ENCODE measurements around the gene LKAAEAR1. TPM values are rescaled to one million over a fixed set of nuclear protein-coding genes. Genes with fewer than 3 reads are reported as not detected.

Gene LKAAEAR1
- total RNA-seq, 2 donors from 2014 or later = 10.2 TPM; not detected in 1

DNA sequence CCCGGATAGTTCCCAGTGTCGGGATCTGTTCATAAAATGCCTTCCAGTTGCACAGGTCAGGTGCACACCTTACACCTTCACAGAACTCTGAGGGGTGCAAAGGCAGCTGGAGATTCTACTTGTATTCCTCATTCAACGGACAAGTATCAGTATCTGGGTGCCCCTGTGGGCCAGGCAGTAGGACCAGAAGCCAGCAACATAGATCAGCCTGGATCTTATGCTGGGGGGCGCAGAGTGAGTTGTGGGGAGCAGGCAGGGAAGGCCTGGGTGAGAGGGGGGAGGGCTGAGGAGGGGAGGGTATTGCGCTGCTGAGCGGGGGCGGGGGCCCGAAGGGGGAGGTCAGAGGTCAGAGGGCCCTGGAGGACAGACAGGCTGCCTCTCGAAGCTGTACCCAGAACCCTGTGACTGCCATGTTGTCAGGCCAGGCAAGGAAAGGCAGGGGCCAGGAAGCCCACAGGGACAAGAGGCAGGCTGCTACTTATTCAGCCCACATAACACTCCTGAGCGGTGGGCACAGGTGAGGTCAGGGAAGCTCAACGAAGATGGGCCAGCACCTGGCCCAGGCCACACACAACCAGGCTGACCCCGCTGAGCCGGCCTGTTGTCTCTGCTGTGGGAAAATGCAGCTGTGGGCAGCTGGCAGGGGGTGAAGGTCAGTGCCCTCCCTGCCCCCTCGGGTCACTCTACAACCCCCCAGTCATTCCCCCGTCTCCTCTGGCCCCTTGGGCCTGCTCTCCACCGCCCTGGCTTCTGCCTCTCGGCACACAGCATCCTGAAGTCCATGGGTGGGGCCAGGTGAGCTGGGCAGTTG lies 3.2 kb downstream of the LKAAEAR1 start:
- Histone ChIP-seq H3K27ac (no peak overlapping the region), H3K4me3 (no peak overlapping the region)

GRCh38 chr20:64080013-64080812 lies 4.0 kb downstream of the LKAAEAR1 start, which contains the start of gene OPRL1:
Gene OPRL1 (plus strand): TSS chr20:64080082. CDS start chr20:64092721, 12,639 bp downstream.
- TF ChIP-seq CTCF (IDR thresholded peaks at IDR 0.05) (no peak), POLR2A (IDR thresholded peaks at IDR 0.05) (no peak), POLR2AphosphoS5 (IDR thresholded peaks at IDR 0.05) (no peak)

More for the DNA sequence above, 3.2 kb downstream of the LKAAEAR1 start:
- Histone ChIP-seq H3K27me3 (replicated peaks; ENCODE audit: insufficient read depth) (no peaks in the 10 kb centered on the region), H3K4me1 (replicated peaks) (peaks cover 9% of the 10 kb centered on the region), H3K36me3 (no peaks in the 10 kb centered on the region), H3K9me3 (no peaks in the 10 kb centered on the region)
- no peak for TF ChIP-seq POLR2AphosphoS5 (IDR thresholded peaks at IDR 0.05)
- no peak for TF ChIP-seq CTCF (IDR thresholded peaks at IDR 0.05)
- TF ChIP-seq POLR2A (IDR thresholded peaks at IDR 0.05) = no peak
- 82% methylated on average over 17 of the region's 17 CpGs for WGBS
- intact Hi-C loops (cut with DNase I) = no loop called here
- no peak for DNase-seq (ENCODE audit: low spot score)

GRCh38 chr20:64079273-64080012 lies 4.8 kb downstream of the LKAAEAR1 start, which contains the start of gene RGS19:
Gene RGS19 (minus strand): TSS chr20:64079518. CDS start chr20:64076886, 2,632 bp downstream.
- peak; percentile 75 for DNase-seq (ENCODE audit: low spot score)
- Histone ChIP-seq H3K4me1 (replicated peaks) (peaks cover 9% of the 10 kb centered on the region), H3K9me3 (no peaks in the 10 kb centered on the region), H3K36me3 (no peaks in the 10 kb centered on the region), H3K4me3 (peak within 1 kb of the TSS; percentile 57 to 72), H3K27ac (peak within 1 kb of the TSS; percentile 68 to 76), H3K27me3 (replicated peaks; ENCODE audit: insufficient read depth) (no peaks in the 10 kb centered on the region)
- intact Hi-C loops (cut with DNase I) = no loop called here
- TF ChIP-seq POLR2A (IDR thresholded peaks at IDR 0.05) (no peak), POLR2AphosphoS5 (IDR thresholded peaks at IDR 0.05) (no peak), CTCF (IDR thresholded peaks at IDR 0.05) (no peak)
- under 1% methylated on average over 32 of the region's 73 CpGs for WGBS

More at GRCh38 chr20:64080013-64080812, 4.0 kb downstream of the LKAAEAR1 start, which contains the start of gene OPRL1:
- no peaks in the 10 kb centered on the region for H3K9me3 ChIP-seq
- WGBS = 5% methylated on average over 38 of the region's 62 CpGs
- H3K27me3 ChIP-seq (replicated peaks; ENCODE audit: insufficient read depth) = no peaks in the 10 kb centered on the region
- peak within 1 kb of the TSS; percentile 57 to 72 for H3K4me3 ChIP-seq
- H3K27ac ChIP-seq = peak within 1 kb of the TSS; percentile 68 to 76
- H3K4me1 ChIP-seq (replicated peaks) = peaks cover 9% of the 10 kb centered on the region
- intact Hi-C loops (cut with DNase I) = no loop called here
- no peak for DNase-seq (ENCODE audit: low spot score)
- H3K36me3 ChIP-seq = no peaks in the 10 kb centered on the region

GRCh38 chr20:64078934-64079272 lies 5.3 kb downstream of the LKAAEAR1 start:
- intact Hi-C loops (cut with DNase I) = no loop called here
- H3K4me3 ChIP-seq = peak overlapping the region; percentile 57 to 72
- no peaks in the 10 kb centered on the region for H3K9me3 ChIP-seq
- DNase-seq (ENCODE audit: low spot score) = no peak
- peaks cover 9% of the 10 kb centered on the region for H3K4me1 ChIP-seq (replicated peaks)
- H3K27ac ChIP-seq = peak overlapping the region; percentile 68 to 76
- WGBS = 16% methylated on average over 4 of the region's 4 CpGs
- H3K27me3 ChIP-seq (replicated peaks; ENCODE audit: insufficient read depth) = no peaks in the 10 kb centered on the region
- H3K36me3 ChIP-seq = no peaks in the 10 kb centered on the region
- no peak for TF ChIP-seq POLR2AphosphoS5 (IDR thresholded peaks at IDR 0.05)
- TF ChIP-seq CTCF (IDR thresholded peaks at IDR 0.05) = no peak
- TF ChIP-seq POLR2A (IDR thresholded peaks at IDR 0.05) = no peak
